ENCODE measurements around the gene TRNAU1AP. TPM values are rescaled to one million over a fixed set of nuclear protein-coding genes. Genes with fewer than 3 reads are reported as not detected.
A peak's percentile ranks its signal among the peaks of the same experiment; 100 is the strongest.

Gene TRNAU1AP
- total and polyA plus RNA-seq, 2 of the 13 experiments (the other 11 are each of a cell fraction or from before 2014, with no cell fraction given), result 29.0 to 42.9 TPM

- H3K9me3 ChIP-seq (ENCODE audit: low read length), result no peaks in the 10 kb centered on the region
- no peak overlapping the region for H3K9ac ChIP-seq (ENCODE audit: insufficient read depth, low read depth, low read length)
- no peak overlapping the region for H3K4me3 ChIP-seq (replicated peaks in 1 of 3; ENCODE audit: insufficient read depth in 1 of 3, low read depth in 2 of 3, low read length in 3 of 3)
- H3K27me3 ChIP-seq (ENCODE audit: control insufficient read depth in 1 of 2, insufficient read depth in 2 of 2, low read length in 2 of 2), result peaks cover 0 to 3% of the 10 kb centered on the region in 2 experiments; a peak in 1 of 5 replicates
- peaks cover 19% of the 10 kb centered on the region for H3K4me1 ChIP-seq (ENCODE audit: insufficient read depth, low read length)
- in situ Hi-C loops (cut with HindIII; ENCODE audit: extremely low pct_ligation_motif_present, low pct_unique_long_range_greater_than_20kb), result loop anchor here (25.0 kb wide), 1 partner anchor 340 kb away; the partner anchor contains the start of genes ATP5IF1 and DNAJC8
- H2AFZ ChIP-seq (ENCODE audit: low read length), result no peak overlapping the region
- BruUV-seq (replicated peaks), result no TSS peak
- peak overlapping the region; percentile 38 for H3K27ac ChIP-seq (ENCODE audit: extremely low read length, insufficient read depth, low read length)
- H3K36me3 ChIP-seq (replicated peaks in 1 of 2; ENCODE audit: control insufficient read depth in 1 of 2, insufficient read depth in 2 of 2, low read length in 2 of 2), result peaks cover 13 to 39% of the 10 kb centered on the region in 2 experiments
- ATAC-seq (peak; percentile 19), FAIRE-seq (no peak), DNase-seq (ENCODE audit: low spot score) (peak; percentile 25)
- peaks cover 28% of the 10 kb centered on the region for H3K79me2 ChIP-seq (ENCODE audit: insufficient read depth, low read length)
- H4K20me1 ChIP-seq (ENCODE audit: insufficient read depth, low read length), result peaks cover 45% of the 10 kb centered on the region
- 100% methylated on average over 1 of the region's 1 CpG for WGBS (ENCODE audit: low lambda C conversion rate)
- intact Hi-C loops (cut with micrococcal nuclease; ENCODE audit: unreplicated experiment), result no loop called here
- ChIA-PET CTCF (ENCODE audit: low intra/inter-chr PET ratio, low total read pairs) (no interaction called here), POLR2A (interaction anchor here (0.6 to 6.6 kb wide), 7 partner anchors 8 to 72 kb away, joined by 4 to 139 read pairs (median 5); partner anchors contain the start of genes RAB42, RCC1 and TRNAU1AP)
- no peak overlapping the region for H3K4me2 ChIP-seq (ENCODE audit: low read depth, low read length)
- TF ChIP-seq IKZF5 (CRISPR knock-in tag; IDR thresholded peaks at IDR 0.05) (no peak), ZBTB14 (CRISPR knock-in tag; IDR thresholded peaks at IDR 0.05) (no peak), ZC3H13 (CRISPR knock-in tag; IDR thresholded peaks at IDR 0.05) (peak; percentile 73; the same call in 1 of the 2 replicates), ZNF749 (CRISPR knock-in tag; IDR thresholded peaks at IDR 0.05; ENCODE audit: borderline replicate concordance) (0 out of 2 replicates have a peak, but pooled peaks have one; percentile 55), RBM22 (optimal IDR thresholded peaks at IDR 0.05; ENCODE audit: low read length) (peak; percentile 87), POLR2G (IDR thresholded peaks at IDR 0.05; ENCODE audit: low read depth, low read length) (peak; percentile 60), ZNF788 (CRISPR knock-in tag; IDR thresholded peaks at IDR 0.05; ENCODE audit: borderline replicate concordance) (0 out of 2 replicates have a peak, but pooled peaks have one; percentile 18), POLR2A (IDR thresholded peaks at IDR 0.05; ENCODE audit: insufficient read depth in 1 of 2, low read depth in 2 of 2, low read length in 2 of 2) (peak; percentile 38 to 74; a peak in 3 of 4 replicates), MEF2D (CRISPR knock-in tag; IDR thresholded peaks at IDR 0.05) (no peak), HNF1B (CRISPR knock-in tag; IDR thresholded peaks at IDR 0.05) (no peak), RFXANK (CRISPR knock-in tag; IDR thresholded peaks at IDR 0.05) (0 out of 2 replicates have a peak, but pooled peaks have one; percentile 36), KDM2A (CRISPR knock-in tag; IDR thresholded peaks at IDR 0.05; ENCODE audit: borderline replicate concordance, low read depth) (0 out of 2 replicates have a peak, but pooled peaks have one; percentile 6), ZNF142 (CRISPR knock-in tag; IDR thresholded peaks at IDR 0.05) (no peak), SSRP1 (CRISPR knock-in tag; IDR thresholded peaks at IDR 0.05) (0 out of 2 replicates have a peak, but pooled peaks have one; percentile 32)
Measured at GRCh38 chr1:28577052-28577678, 24.3 kb downstream of the TRNAU1AP start.
